Osteoblast (primary cell): Measurements from ENCODE around the gene DHRSX. TPM values are rescaled to one million over a fixed set of nuclear protein-coding genes. Genes with fewer than 3 reads are reported as not detected.
"Not testable (repeated sequence)": the region's sequence is repeated elsewhere in the genome, so short reads cannot be mapped to it uniquely, and the experiment has no call there.

Experiments
- DNase-seq: peaks from one replicate; pipeline ENCODE4 v3.0.0; 2011; ENCODE audit warnings: low spot score, mixed read lengths; ENCODE audit not compliant: insufficient read length; ENCODE audit errors: missing footprints
- H2AFZ ChIP-seq: 2 replicates; pipeline ENCODE4 v1.6.0; 2011; ENCODE audit warnings: mild to moderate bottlenecking, low read length
- H3K27ac ChIP-seq: 2 replicates; pipeline ENCODE4 v1.5.1; 2011; ENCODE audit warnings: mild to moderate bottlenecking, low read depth, low read length, moderate library complexity
- H3K27me3 ChIP-seq: 2 replicates; pipeline ENCODE4 v1.6.0; 2012; ENCODE audit warnings: mild to moderate bottlenecking, control low read depth, inconsistent platforms, low read length, moderate library complexity; ENCODE audit not compliant: insufficient read depth
- H3K36me3 ChIP-seq: 2 replicates; pipeline ENCODE4 v1.5.1; 2011; ENCODE audit warnings: mild to moderate bottlenecking, low read length, control low read depth, moderate library complexity; ENCODE audit not compliant: insufficient read depth
- H3K4me1 ChIP-seq: 2 replicates; pipeline ENCODE4 v1.5.1; 2011; ENCODE audit warnings: mild to moderate bottlenecking, low read length, control low read depth, moderate library complexity; ENCODE audit not compliant: insufficient read depth
- H3K4me2 ChIP-seq: 2 replicates; pipeline ENCODE4 v1.6.0; 2011; ENCODE audit warnings: mild to moderate bottlenecking, low read length; ENCODE audit not compliant: insufficient read depth
- H3K4me3 ChIP-seq: fragments of 200-600 bp; sonication (generic); 3 replicates; pipeline ENCODE4 v1.5.1; 2012; ENCODE audit warnings: mild to moderate bottlenecking, low read length, inconsistent platforms; ENCODE audit not compliant: insufficient read depth
- H3K79me2 ChIP-seq: 2 replicates; pipeline ENCODE4 v1.6.0; 2012; ENCODE audit warnings: mild to moderate bottlenecking, low read length, control low read depth, inconsistent platforms; ENCODE audit not compliant: insufficient read depth
- H3K9me3 ChIP-seq: 2 replicates; pipeline ENCODE4 v1.5.1; 2011; ENCODE audit warnings: low read depth, low read length, control low read depth
- H4K20me1 ChIP-seq: 2 replicates; pipeline ENCODE4 v1.6.0; 2012; ENCODE audit warnings: mild to moderate bottlenecking, low read length, control low read depth; ENCODE audit not compliant: insufficient read depth
- CTCF ChIP-seq: IDR thresholded peaks from 2 replicates; pipeline ENCODE4 v1.5.1; 2011; ENCODE audit warnings: mild to moderate bottlenecking, low read depth, low read length, moderate library complexity; ENCODE audit errors: extremely low read depth
- total RNA-seq: library from RNA; depleted of rRNA; stranded (reverse); fragments of >200 nt; gene quantifications from 2 replicates; pipeline ENCODE4 v1.2.3, GENCODE V29; 2012

The DHRSX gene
- total RNA-seq, 1 donor: 37.6 TPM

GRCh38 chrX:2313864-2314640 is 186.7 kb downstream of the DHRSX start:
- Histone ChIP-seq H3K27me3 (no peaks in the 10 kb centered on the region), H3K4me2 (no peak overlapping the region), H3K27ac (no peak overlapping the region), H4K20me1 (no peaks in the 10 kb centered on the region), H2AFZ (no peak overlapping the region), H3K36me3 (no peaks in the 10 kb centered on the region), H3K79me2 (no peaks in the 10 kb centered on the region), H3K4me3 (no peak overlapping the region), H3K4me1 (no peaks in the 10 kb centered on the region), H3K9me3 (no peaks in the 10 kb centered on the region)
- no peak for TF ChIP-seq CTCF
- DNase-seq: no peak

- not testable (repeated sequence) for H3K27ac ChIP-seq, H3K79me2 ChIP-seq, H3K36me3 ChIP-seq, H3K4me1 ChIP-seq, H2AFZ ChIP-seq, DNase-seq, H3K4me2 ChIP-seq, H3K9me3 ChIP-seq, H3K4me3 ChIP-seq, H4K20me1 ChIP-seq, H3K27me3 ChIP-seq
Observed at GRCh38 chrX:2312061-2312591, 188.7 kb downstream of the DHRSX start.

DNA sequence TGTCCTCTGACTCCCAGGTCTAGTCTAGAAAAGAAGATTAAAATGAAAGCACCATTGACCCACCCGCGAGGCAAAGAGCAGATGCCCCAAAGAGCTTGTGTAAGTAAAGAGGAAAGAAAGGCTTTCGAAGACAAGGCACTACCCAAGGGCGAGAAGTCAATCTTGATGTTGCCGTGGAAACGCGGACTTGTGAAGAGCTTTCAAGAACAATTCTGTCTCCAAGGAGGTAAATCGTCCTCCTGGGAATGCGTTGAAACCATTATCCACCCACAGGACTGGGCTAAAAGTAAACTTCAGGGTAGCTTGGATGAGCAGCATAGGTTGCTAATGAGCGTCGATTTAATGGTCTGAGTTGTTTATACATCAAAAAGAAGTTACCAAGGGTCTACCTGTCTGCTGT is 189.3 kb downstream of the DHRSX start:
- no peak overlapping the region for H3K4me3 ChIP-seq
- no peaks in the 10 kb centered on the region for H4K20me1 ChIP-seq
- no peak for TF ChIP-seq CTCF
- no peaks in the 10 kb centered on the region for H3K27me3 ChIP-seq
- H3K36me3 ChIP-seq: no peaks in the 10 kb centered on the region
- no peaks in the 10 kb centered on the region for H3K4me1 ChIP-seq
- no peaks in the 10 kb centered on the region for H3K9me3 ChIP-seq
- H2AFZ ChIP-seq: no peak overlapping the region
- no peak overlapping the region for H3K27ac ChIP-seq
- H3K4me2 ChIP-seq: no peak overlapping the region
- no peak for DNase-seq
- no peaks in the 10 kb centered on the region for H3K79me2 ChIP-seq

- Histone ChIP-seq H3K27me3 (no peaks in the 10 kb centered on the region), H3K27ac (no peak overlapping the region), H3K4me1 (no peaks in the 10 kb centered on the region), H3K9me3 (no peaks in the 10 kb centered on the region), H2AFZ (no peak overlapping the region), H3K4me3 (no peak overlapping the region), H3K36me3 (no peaks in the 10 kb centered on the region), H4K20me1 (no peaks in the 10 kb centered on the region), H3K79me2 (no peaks in the 10 kb centered on the region), H3K4me2 (no peak overlapping the region)
- TF ChIP-seq CTCF: no peak
- no peak for DNase-seq
Observed at GRCh38 chrX:2301901-2302300, 198.9 kb downstream of the DHRSX start.
